K562 (cell line): ENCODE data around the gene CAMK2B. TPM values are rescaled to one million over a fixed set of nuclear protein-coding genes. Genes with fewer than 3 reads are reported as not detected.
A peak's percentile ranks its signal among the peaks of the same experiment; 100 is the strongest.

Experiments used
- ATF7 ChIP-seq: fragments of 450-650 bp; IDR thresholded peaks from 2 replicates; pipeline ENCODE4 v1.7.1; 2014; ENCODE audit warnings: mild to moderate bottlenecking, moderate library complexity
- BHLHE40 ChIP-seq: IDR thresholded peaks from 2 replicates; pipeline ENCODE4 v1.6.1; 2011; ENCODE audit warnings: low read length, improper control_type of control experiment
- EHMT2 ChIP-seq: fragments of 450-650 bp; IDR thresholded peaks from 2 replicates; pipeline ENCODE4 v1.6.1; 2018; ENCODE audit warnings: antibody characterized with exemption
- ELK3 ChIP-seq: fragments of 450-650 bp; formaldehyde crosslinking; IDR thresholded peaks from 2 replicates; pipeline ENCODE4 v1.4.0; 2020; ENCODE audit warnings: mild to moderate bottlenecking
- GABPB2 ChIP-seq: fragments of 250-450 bp; sonication (Bioruptor Pico); conservative IDR thresholded peaks from 2 replicates; pipeline ENCODE4 v1.5.1; 2021; ENCODE audit warnings: mild to moderate bottlenecking
- HDAC3 ChIP-seq: fragments of 450-650 bp; IDR thresholded peaks from 2 replicates; pipeline ENCODE4 v1.6.1; 2018; ENCODE audit warnings: borderline replicate concordance, mild to moderate bottlenecking, moderate library complexity; ENCODE audit not compliant: partially characterized antibody
- POLR2G ChIP-seq: fragments of 200-400 bp; formaldehyde crosslinking; IDR thresholded peaks from 2 replicates; pipeline ENCODE4 v1.6.1; 2017; ENCODE audit warnings: low read depth, mild to moderate bottlenecking, antibody characterized with exemption, low read length, moderate library complexity
- POU5F1 ChIP-seq: fragments of 150-350 bp; IDR thresholded peaks from 2 replicates; pipeline ENCODE4 v1.6.1; 2014; ENCODE audit warnings: borderline replicate concordance, low read length, low read depth, mild to moderate bottlenecking; ENCODE audit not compliant: partially characterized antibody
- ZBTB11 ChIP-seq, 3 experiments: fragments of 200-800 bp in 1 of 3; fragments of 250-450 bp in 1 of 3; fragments of 450-650 bp in 1 of 3; sonication (Bioruptor Pico) in 1 of 3; sonication (Bioruptor generic) in 1 of 3; formaldehyde crosslinking in 1 of 3; IDR thresholded peaks; 2 replicates each; pipeline versions ENCODE4 v1.6.1 to v1.8.0; 2016 to 2022; ENCODE audit warnings: mild to moderate bottlenecking in 2 of 3, missing genetic modification characterization in 2 of 3, missing compliant biosample characterization in 1 of 3, moderate library complexity in 1 of 3
- polyA plus RNA-seq, 8 experiments: library from polyadenylated mRNA; depleted of rRNA in 4 of 8; stranded (reverse) in 5 of 8; unstranded in 3 of 8; fragments of >200 nt; fragmentation: Nextera tagmentation in 2 of 8; fragmentation: Illumina TruSeq in 1 of 8; extraction: Ambion mirVana in 2 of 8; extraction: Trizol in 1 of 8; gene quantifications; 2 replicates each; pipeline versions ENCODE4 v1.2.1 to v1.2.3, GENCODE V29; 2011 to 2014; ENCODE audit warnings: inconsistent platforms in 1 of 8, missing spikeins in 1 of 8
- total RNA-seq, 7 experiments: library from RNA; depleted of rRNA in 6 of 7; stranded (reverse); fragments of >200 nt in 6 of 7; fragmentation: Illumina TruSeq in 2 of 7; extraction: Trizol in 2 of 7; gene quantifications; 2 replicates each; pipeline versions ENCODE4 v1.2.1 to v1.2.3, GENCODE V29; 2011 to 2021; ENCODE audit warnings: low replicate concordance in 1 of 7
- TF ChIP-seq, protein P1 (sequence below): fragments of 450-650 bp; IDR thresholded peaks from 2 replicates; pipeline ENCODE4 v1.6.1; 2016; ENCODE audit warnings: mild to moderate bottlenecking, moderate library complexity

The CAMK2B gene
- total and polyA plus RNA-seq, 9 of the 15 experiments (the other 6 are each of a cell fraction or from before 2014, with no cell fraction given) = 0.04 to 0.09 (median 0.05) TPM; not detected in 4

DNA sequence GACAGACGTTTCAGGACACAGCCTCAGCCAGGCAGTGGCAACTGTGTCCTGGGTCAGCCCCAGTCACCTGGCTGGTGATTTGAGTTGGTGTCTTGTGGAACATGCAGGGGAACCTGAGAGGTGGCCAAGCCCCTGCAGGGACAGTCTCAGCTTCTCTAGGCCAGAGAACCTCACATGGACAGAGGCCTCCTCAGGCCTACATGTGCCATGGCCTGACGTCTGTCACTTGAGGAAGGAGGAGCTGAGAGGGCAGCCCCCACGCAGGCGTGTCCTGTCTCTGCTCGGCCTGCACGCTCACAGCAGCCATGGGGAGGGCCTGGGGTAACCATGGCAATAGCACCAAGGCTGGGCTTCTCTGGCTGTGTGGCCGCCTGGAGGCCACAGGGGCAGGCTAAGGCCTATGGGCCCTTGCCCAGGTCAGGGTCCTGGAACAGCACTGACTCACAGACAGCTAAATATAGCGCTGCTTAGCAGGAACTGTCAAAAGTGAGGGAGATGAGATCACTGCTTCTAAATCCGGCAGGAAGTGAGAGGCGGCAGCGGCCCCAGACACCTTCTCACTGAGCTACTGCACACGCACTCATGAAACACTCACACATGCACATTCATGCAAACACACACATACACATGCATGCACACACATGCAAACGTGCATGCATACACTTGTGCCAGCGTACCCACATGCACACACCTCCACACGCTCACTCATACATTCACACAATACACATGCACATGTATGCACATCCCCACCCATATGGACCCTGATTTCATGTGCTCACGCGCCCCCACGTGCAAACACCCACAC lies 67.6 kb downstream of the CAMK2B start (continued):
- TF ChIP-seq, protein P1, sequence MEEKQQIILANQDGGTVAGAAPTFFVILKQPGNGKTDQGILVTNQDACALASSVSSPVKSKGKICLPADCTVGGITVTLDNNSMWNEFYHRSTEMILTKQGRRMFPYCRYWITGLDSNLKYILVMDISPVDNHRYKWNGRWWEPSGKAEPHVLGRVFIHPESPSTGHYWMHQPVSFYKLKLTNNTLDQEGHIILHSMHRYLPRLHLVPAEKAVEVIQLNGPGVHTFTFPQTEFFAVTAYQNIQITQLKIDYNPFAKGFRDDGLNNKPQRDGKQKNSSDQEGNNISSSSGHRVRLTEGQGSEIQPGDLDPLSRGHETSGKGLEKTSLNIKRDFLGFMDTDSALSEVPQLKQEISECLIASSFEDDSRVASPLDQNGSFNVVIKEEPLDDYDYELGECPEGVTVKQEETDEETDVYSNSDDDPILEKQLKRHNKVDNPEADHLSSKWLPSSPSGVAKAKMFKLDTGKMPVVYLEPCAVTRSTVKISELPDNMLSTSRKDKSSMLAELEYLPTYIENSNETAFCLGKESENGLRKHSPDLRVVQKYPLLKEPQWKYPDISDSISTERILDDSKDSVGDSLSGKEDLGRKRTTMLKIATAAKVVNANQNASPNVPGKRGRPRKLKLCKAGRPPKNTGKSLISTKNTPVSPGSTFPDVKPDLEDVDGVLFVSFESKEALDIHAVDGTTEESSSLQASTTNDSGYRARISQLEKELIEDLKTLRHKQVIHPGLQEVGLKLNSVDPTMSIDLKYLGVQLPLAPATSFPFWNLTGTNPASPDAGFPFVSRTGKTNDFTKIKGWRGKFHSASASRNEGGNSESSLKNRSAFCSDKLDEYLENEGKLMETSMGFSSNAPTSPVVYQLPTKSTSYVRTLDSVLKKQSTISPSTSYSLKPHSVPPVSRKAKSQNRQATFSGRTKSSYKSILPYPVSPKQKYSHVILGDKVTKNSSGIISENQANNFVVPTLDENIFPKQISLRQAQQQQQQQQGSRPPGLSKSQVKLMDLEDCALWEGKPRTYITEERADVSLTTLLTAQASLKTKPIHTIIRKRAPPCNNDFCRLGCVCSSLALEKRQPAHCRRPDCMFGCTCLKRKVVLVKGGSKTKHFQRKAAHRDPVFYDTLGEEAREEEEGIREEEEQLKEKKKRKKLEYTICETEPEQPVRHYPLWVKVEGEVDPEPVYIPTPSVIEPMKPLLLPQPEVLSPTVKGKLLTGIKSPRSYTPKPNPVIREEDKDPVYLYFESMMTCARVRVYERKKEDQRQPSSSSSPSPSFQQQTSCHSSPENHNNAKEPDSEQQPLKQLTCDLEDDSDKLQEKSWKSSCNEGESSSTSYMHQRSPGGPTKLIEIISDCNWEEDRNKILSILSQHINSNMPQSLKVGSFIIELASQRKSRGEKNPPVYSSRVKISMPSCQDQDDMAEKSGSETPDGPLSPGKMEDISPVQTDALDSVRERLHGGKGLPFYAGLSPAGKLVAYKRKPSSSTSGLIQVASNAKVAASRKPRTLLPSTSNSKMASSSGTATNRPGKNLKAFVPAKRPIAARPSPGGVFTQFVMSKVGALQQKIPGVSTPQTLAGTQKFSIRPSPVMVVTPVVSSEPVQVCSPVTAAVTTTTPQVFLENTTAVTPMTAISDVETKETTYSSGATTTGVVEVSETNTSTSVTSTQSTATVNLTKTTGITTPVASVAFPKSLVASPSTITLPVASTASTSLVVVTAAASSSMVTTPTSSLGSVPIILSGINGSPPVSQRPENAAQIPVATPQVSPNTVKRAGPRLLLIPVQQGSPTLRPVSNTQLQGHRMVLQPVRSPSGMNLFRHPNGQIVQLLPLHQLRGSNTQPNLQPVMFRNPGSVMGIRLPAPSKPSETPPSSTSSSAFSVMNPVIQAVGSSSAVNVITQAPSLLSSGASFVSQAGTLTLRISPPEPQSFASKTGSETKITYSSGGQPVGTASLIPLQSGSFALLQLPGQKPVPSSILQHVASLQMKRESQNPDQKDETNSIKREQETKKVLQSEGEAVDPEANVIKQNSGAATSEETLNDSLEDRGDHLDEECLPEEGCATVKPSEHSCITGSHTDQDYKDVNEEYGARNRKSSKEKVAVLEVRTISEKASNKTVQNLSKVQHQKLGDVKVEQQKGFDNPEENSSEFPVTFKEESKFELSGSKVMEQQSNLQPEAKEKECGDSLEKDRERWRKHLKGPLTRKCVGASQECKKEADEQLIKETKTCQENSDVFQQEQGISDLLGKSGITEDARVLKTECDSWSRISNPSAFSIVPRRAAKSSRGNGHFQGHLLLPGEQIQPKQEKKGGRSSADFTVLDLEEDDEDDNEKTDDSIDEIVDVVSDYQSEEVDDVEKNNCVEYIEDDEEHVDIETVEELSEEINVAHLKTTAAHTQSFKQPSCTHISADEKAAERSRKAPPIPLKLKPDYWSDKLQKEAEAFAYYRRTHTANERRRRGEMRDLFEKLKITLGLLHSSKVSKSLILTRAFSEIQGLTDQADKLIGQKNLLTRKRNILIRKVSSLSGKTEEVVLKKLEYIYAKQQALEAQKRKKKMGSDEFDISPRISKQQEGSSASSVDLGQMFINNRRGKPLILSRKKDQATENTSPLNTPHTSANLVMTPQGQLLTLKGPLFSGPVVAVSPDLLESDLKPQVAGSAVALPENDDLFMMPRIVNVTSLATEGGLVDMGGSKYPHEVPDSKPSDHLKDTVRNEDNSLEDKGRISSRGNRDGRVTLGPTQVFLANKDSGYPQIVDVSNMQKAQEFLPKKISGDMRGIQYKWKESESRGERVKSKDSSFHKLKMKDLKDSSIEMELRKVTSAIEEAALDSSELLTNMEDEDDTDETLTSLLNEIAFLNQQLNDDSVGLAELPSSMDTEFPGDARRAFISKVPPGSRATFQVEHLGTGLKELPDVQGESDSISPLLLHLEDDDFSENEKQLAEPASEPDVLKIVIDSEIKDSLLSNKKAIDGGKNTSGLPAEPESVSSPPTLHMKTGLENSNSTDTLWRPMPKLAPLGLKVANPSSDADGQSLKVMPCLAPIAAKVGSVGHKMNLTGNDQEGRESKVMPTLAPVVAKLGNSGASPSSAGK = peak; percentile 76
- TF ChIP-seq POU5F1 (no peak), ELK3 (no peak), HDAC3 (no peak), BHLHE40 (peak; percentile 87), GABPB2 (no peak), EHMT2 (no peak), ATF7 (peak; percentile 92), ZBTB11 (CRISPR knock-in tag; IDR thresholded peaks at IDR 0.05) (no peak), POLR2G (peak; percentile 21; the same call in 1 of the 2 replicates)
